Sigmoid colon (tissue), 7 donors: ENCODE data around the gene PIK3C2G. TPM values are rescaled to one million over a fixed set of nuclear protein-coding genes. Genes with fewer than 3 reads are reported as not detected.

Experiments used
- DNase-seq: peaks from one replicate; pipeline ENCODE4 v3.0.0-alpha.2; 2019
- H3K27ac ChIP-seq, 4 donors: fragments of 200-600 bp; sonication (generic); one replicate each; pipeline ENCODE4 v1.5.1; 2016 to 2019; ENCODE audit warnings: mild to moderate bottlenecking in 1 of 4
- H3K27me3 ChIP-seq, 3 donors: fragments of 200-600 bp; sonication (generic); one replicate each; pipeline ENCODE4 v1.5.1; 2019; ENCODE audit warnings: mild to moderate bottlenecking in 1 of 3
- H3K36me3 ChIP-seq, 4 donors: fragments of 200-600 bp; sonication (generic); one replicate each; pipeline ENCODE4 v1.5.1; 2016 to 2019
- H3K4me1 ChIP-seq, 4 donors: fragments of 200-600 bp; sonication (generic); one replicate each; pipeline ENCODE4 v1.5.1; 2017 to 2019
- H3K4me3 ChIP-seq, 4 donors: fragments of 200-600 bp; sonication (generic); one replicate each; pipeline ENCODE4 v1.5.1; 2017 to 2019; ENCODE audit warnings: mild to moderate bottlenecking in 2 of 4, moderate library complexity in 1 of 4
- H3K9me3 ChIP-seq, 4 donors: fragments of 200-600 bp in 3 of 4; sonication (generic) in 3 of 4; one replicate each; pipeline versions ENCODE4 v1.5.1 to v1.6.1; 2013 to 2019
- EP300 ChIP-seq, 4 donors: sonication (generic); formaldehyde crosslinking; IDR thresholded peaks; one replicate each; pipeline ENCODE4 v1.6.1; 2017; ENCODE audit warnings: antibody characterized with exemption in 4 of 4
- POLR2A ChIP-seq, 2 donors: fragments of 450-650 bp; IDR thresholded peaks; one replicate each; pipeline ENCODE4 v1.6.1; 2016; ENCODE audit warnings: antibody characterized with exemption in 2 of 2, mild to moderate bottlenecking in 2 of 2, moderate library complexity in 2 of 2
- POLR2AphosphoS5 ChIP-seq, 4 donors: sonication (generic); formaldehyde crosslinking; IDR thresholded peaks; one replicate each; pipeline ENCODE4 v1.6.1; 2017; ENCODE audit warnings: antibody characterized with exemption in 4 of 4
- WGBS, 2 donors: extraction: QIAGEN DNeasy Blood & Tissue Kit; methylation state at CpG; one replicate each; pipeline ENCODE4 v1.1.7; 2013; 5-methylcytosine and 5-hydroxymethylcytosine counted together
- intact Hi-C: fragments of 100-400 bp; cut with DNase I; formaldehyde crosslinking; loops from one replicate; pipeline ENCODE4 v1.15.1; 2023
- polyA plus RNA-seq, 3 donors: library from polyadenylated mRNA; stranded (reverse); fragments of 200-250 nt; gene quantifications; one replicate each; pipeline ENCODE4 v1.2.3, GENCODE V29; 2013
- total RNA-seq, 4 donors: library from RNA; depleted of rRNA; stranded (reverse); fragments of >200 nt; gene quantifications; one replicate each; pipeline ENCODE4 v1.1.0, GENCODE V29; 2016
- TF ChIP-seq, protein P1 (sequence below), 4 experiments: fragments of 450-650 bp in 3 of 4; fragments of 200-600 bp in 1 of 4; IDR thresholded peaks; one replicate each; pipeline ENCODE4 v1.5.1; 2016 to 2019; ENCODE audit warnings: antibody characterized with exemption in 4 of 4, mild to moderate bottlenecking in 3 of 4, moderate library complexity in 2 of 4
- donor health status: healthy with polysubstance abuse.
- donor health status: Bipolar disorder and iron deficiency.
- donor health status: healthy.

Gene PIK3C2G
- total and polyA plus RNA-seq, 7 donors: 0.07 to 1.7 (median 0.63) TPM; not detected in 1

- Histone ChIP-seq H3K27ac (no peak overlapping the region), H3K4me3 (no peak overlapping the region), H3K4me1 (no peaks in the 10 kb centered on the region), H3K27me3 (no peaks in the 10 kb centered on the region), H3K36me3 (no peaks in the 10 kb centered on the region), H3K9me3 (no peaks in the 10 kb centered on the region)
- TF ChIP-seq, protein P1, sequence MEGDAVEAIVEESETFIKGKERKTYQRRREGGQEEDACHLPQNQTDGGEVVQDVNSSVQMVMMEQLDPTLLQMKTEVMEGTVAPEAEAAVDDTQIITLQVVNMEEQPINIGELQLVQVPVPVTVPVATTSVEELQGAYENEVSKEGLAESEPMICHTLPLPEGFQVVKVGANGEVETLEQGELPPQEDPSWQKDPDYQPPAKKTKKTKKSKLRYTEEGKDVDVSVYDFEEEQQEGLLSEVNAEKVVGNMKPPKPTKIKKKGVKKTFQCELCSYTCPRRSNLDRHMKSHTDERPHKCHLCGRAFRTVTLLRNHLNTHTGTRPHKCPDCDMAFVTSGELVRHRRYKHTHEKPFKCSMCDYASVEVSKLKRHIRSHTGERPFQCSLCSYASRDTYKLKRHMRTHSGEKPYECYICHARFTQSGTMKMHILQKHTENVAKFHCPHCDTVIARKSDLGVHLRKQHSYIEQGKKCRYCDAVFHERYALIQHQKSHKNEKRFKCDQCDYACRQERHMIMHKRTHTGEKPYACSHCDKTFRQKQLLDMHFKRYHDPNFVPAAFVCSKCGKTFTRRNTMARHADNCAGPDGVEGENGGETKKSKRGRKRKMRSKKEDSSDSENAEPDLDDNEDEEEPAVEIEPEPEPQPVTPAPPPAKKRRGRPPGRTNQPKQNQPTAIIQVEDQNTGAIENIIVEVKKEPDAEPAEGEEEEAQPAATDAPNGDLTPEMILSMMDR (IDR thresholded peaks at IDR 0.05): no peak
- no peak for DNase-seq
- intact Hi-C loops: no loop called here
- WGBS, 2 donors: 74 to 79% methylated on average over 3 of the region's 3 CpGs
Measured at GRCh38 chr12:18580291-18580690, 319.0 kb downstream of the PIK3C2G start.

GRCh38 chr12:18580706-18581105 lies 319.4 kb downstream of the PIK3C2G start:
- DNase-seq: no peak
- Histone ChIP-seq H3K27ac (no peak overlapping the region), H3K4me1 (no peaks in the 10 kb centered on the region), H3K9me3 (no peaks in the 10 kb centered on the region), H3K27me3 (no peaks in the 10 kb centered on the region), H3K36me3 (no peaks in the 10 kb centered on the region), H3K4me3 (no peak overlapping the region)
- 34 to 47% methylated on average over 2 of the region's 2 CpGs for WGBS, 2 donors
- intact Hi-C loops: no loop called here
- TF ChIP-seq, protein P1 (IDR thresholded peaks at IDR 0.05): no peak
- TF ChIP-seq POLR2AphosphoS5 (IDR thresholded peaks at IDR 0.05): no peak
- no peak for TF ChIP-seq EP300 (IDR thresholded peaks at IDR 0.05)
- TF ChIP-seq POLR2A (IDR thresholded peaks at IDR 0.05): no peak

DNA sequence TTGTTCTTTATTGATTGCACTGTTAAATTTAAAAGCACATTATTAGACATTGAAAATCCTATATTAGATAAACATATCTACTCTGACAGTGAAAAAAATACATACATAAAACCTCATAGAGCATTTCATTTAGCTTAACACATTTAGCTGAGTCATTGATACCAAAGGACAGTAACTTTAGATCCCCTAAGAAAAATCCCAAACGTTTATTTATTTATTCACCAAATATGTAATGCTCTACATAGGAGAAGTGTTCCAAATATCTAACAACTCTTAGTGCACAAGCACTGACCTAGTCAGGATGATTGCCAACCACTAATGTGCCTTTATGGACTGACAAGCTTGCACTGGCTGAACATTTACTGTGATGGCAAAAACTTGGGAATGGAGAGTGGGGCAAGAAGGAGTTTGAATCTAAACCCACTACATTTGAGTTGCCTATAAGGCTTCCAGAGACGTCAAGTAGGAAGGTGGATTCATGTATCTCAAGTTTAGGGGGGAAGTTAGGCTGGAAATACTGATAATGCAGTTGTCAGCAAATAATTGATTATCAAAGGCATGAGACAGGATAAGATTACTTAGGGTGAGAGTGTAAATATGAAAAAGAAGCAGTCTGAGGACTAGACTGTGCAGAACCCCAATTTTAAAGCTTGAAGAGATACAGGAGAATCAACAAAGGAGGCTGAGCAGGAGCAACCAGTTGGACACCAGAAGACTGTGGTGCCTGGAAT lies 320.1 kb downstream of the PIK3C2G start:
- Histone ChIP-seq H3K9me3 (peaks cover 0 to 3% (median 0%) of the 10 kb centered on the region in 4 donors), H3K27ac (no peak overlapping the region), H3K4me3 (no peak overlapping the region), H3K4me1 (no peaks in the 10 kb centered on the region), H3K36me3 (no peaks in the 10 kb centered on the region), H3K27me3 (no peaks in the 10 kb centered on the region)
- TF ChIP-seq EP300 (IDR thresholded peaks at IDR 0.05): no peak
- TF ChIP-seq, protein P1 (IDR thresholded peaks at IDR 0.05): no peak
- no peak for TF ChIP-seq POLR2AphosphoS5 (IDR thresholded peaks at IDR 0.05)
- no peak for TF ChIP-seq POLR2A (IDR thresholded peaks at IDR 0.05)
- 66 to 67% methylated on average over 2 of the region's 2 CpGs for WGBS, 2 donors
- DNase-seq: no peak
- intact Hi-C loops: no loop called here

DNA sequence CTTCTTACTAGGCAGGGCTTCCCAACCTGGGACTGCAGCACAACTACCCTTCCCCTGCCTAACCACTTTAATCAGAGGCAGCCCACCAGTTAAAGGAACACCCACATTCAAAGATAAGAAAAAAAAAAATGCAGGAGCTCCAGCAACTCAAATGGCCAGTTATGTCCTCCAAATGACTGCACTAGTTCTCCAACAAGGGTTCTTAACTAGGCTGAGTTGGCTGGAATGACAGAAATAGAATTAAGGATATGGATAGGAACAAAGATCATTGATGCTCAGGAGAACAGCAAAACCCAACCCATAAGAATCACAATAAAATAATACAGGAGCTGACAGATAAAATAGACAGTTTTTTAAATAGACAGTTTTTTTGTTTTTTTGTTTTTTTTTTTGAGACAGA lies 322.3 kb downstream of the PIK3C2G start:
- Histone ChIP-seq H3K4me3 (no peak overlapping the region), H3K9me3 (peaks cover 0 to 5% (median 0%) of the 10 kb centered on the region in 4 donors), H3K27me3 (no peaks in the 10 kb centered on the region), H3K4me1 (no peaks in the 10 kb centered on the region), H3K36me3 (no peaks in the 10 kb centered on the region), H3K27ac (no peak overlapping the region)
- no peak for DNase-seq
- TF ChIP-seq POLR2A (IDR thresholded peaks at IDR 0.05) (no peak), POLR2AphosphoS5 (IDR thresholded peaks at IDR 0.05) (no peak), EP300 (IDR thresholded peaks at IDR 0.05) (no peak)
- TF ChIP-seq, protein P1 (IDR thresholded peaks at IDR 0.05): no peak
- intact Hi-C loops: no loop called here

- H3K4me1 ChIP-seq: no peaks in the 10 kb centered on the region
- intact Hi-C loops: no loop called here
- TF ChIP-seq POLR2AphosphoS5 (IDR thresholded peaks at IDR 0.05) (no peak), EP300 (IDR thresholded peaks at IDR 0.05) (no peak), POLR2A (IDR thresholded peaks at IDR 0.05) (no peak)
- TF ChIP-seq, protein P1 (IDR thresholded peaks at IDR 0.05): no peak
- no peaks in the 10 kb centered on the region for H3K27me3 ChIP-seq
- no peak for DNase-seq
- no peak overlapping the region for H3K27ac ChIP-seq
- H3K4me3 ChIP-seq: no peak overlapping the region
- H3K36me3 ChIP-seq: no peaks in the 10 kb centered on the region
- peaks cover 0 to 5% (median 0%) of the 10 kb centered on the region in 4 donors for H3K9me3 ChIP-seq
Measured at GRCh38 chr12:18586581-18586980, 325.3 kb downstream of the PIK3C2G start.
